NCI-H1092 (cell line): ENCODE data around the gene OVCA2.

Source experiments
- DNase-seq: peaks from one replicate; lab custom pipeline; 2025; lab: John Stamatoyannopoulos, UW

OVCA2 gene

GRCh38 chr17:2065949-2066400 is 24.2 kb downstream of the OVCA2 start:
- no peak for DNase-seq

- DNase-seq, result no peak
Observed at GRCh38 chr17:2067048-2067561, 25.3 kb downstream of the OVCA2 start.

GRCh38 chr17:2067608-2068024 is 25.8 kb downstream of the OVCA2 start:
- DNase-seq, result no peak

GRCh38 chr17:2068031-2068518 is 26.3 kb downstream of the OVCA2 start:
- DNase-seq, result no peak

GRCh38 chr17:2068519-2069051 is 26.8 kb downstream of the OVCA2 start:
- DNase-seq, result no peak

GRCh38 chr17:2070241-2071023 is 28.6 kb downstream of the OVCA2 start:
- no peak for DNase-seq

- no peak for DNase-seq
Observed at GRCh38 chr17:2071024-2071385, 29.2 kb downstream of the OVCA2 start.

GRCh38 chr17:2071455-2072281 is 29.8 kb downstream of the OVCA2 start:
- no peak for DNase-seq

GRCh38 chr17:2074919-2075318 is 33.1 kb downstream of the OVCA2 start:
- DNase-seq, result no peak

GRCh38 chr17:2075336-2076086 is 33.7 kb downstream of the OVCA2 start:
- no peak for DNase-seq

GRCh38 chr17:2076087-2076984 is 34.5 kb downstream of the OVCA2 start:
- no peak for DNase-seq

- DNase-seq, result no peak
Observed at GRCh38 chr17:2077040-2077439, 35.2 kb downstream of the OVCA2 start.

- no peak for DNase-seq
Observed at GRCh38 chr17:2081564-2081963, 39.7 kb downstream of the OVCA2 start.

- no peak for DNase-seq
Observed at GRCh38 chr17:2082003-2082781, 40.4 kb downstream of the OVCA2 start.

GRCh38 chr17:2083613-2084035 is 41.8 kb downstream of the OVCA2 start:
- DNase-seq, result no peak

GRCh38 chr17:2084036-2084765 is 42.4 kb downstream of the OVCA2 start:
- DNase-seq, result no peak

GRCh38 chr17:2084766-2085647 is 43.2 kb downstream of the OVCA2 start:
- DNase-seq, result no peak

- no peak for DNase-seq
Observed at GRCh38 chr17:2085648-2085949, 43.8 kb downstream of the OVCA2 start.
